Activated naive CD4-positive, alpha-beta T cell treated with anti-CD3 and anti-CD28 coated beads, Interleukin-2, amount 50 U/mL, for 72 hours (primary cell): ENCODE measurements around the gene OPTC. TPM values are rescaled to one million over a fixed set of nuclear protein-coding genes. Genes with fewer than 3 reads are reported as not detected.
"Not testable (repeated sequence)": the region's sequence is repeated elsewhere in the genome, so short reads cannot be mapped to it uniquely, and the experiment has no call there.

Experiments used
- ATAC-seq, 2 donors: fragments of 150-1000 bp; cut with Tn5 transposase; 2 replicates each; pipeline ENCODE4 v1.10.0; 2021; ENCODE audit warnings: mild to moderate bottlenecking in 2 of 2, moderate library complexity in 2 of 2
- DNase-seq, 2 donors: peaks; one replicate each; pipeline ENCODE4 v3.0.0; 2021 to 2022; ENCODE audit warnings: low spot score in 2 of 2
- H3K27ac Mint-ChIP-seq, 2 donors: one replicate each; pipeline ENCODE4 v1.8.0; 2022; ENCODE audit warnings: mild to moderate bottlenecking in 2 of 2, mixed read lengths in 2 of 2
- H3K36me3 Mint-ChIP-seq, 2 donors: one replicate each; pipeline ENCODE4 v1.8.0; 2022; ENCODE audit warnings: mixed read lengths in 2 of 2
- H3K9me3 Mint-ChIP-seq, 2 donors: one replicate each; pipeline ENCODE4 v1.8.0; 2022; ENCODE audit warnings: mixed read lengths in 2 of 2
- total RNA-seq, 2 donors: library from RNA; stranded (reverse); gene quantifications; one replicate each; pipeline ENCODE4 v1.2.3, GENCODE V29; 2022

Gene OPTC, protein sequence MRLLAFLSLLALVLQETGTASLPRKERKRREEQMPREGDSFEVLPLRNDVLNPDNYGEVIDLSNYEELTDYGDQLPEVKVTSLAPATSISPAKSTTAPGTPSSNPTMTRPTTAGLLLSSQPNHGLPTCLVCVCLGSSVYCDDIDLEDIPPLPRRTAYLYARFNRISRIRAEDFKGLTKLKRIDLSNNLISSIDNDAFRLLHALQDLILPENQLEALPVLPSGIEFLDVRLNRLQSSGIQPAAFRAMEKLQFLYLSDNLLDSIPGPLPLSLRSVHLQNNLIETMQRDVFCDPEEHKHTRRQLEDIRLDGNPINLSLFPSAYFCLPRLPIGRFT
- not detected for total RNA-seq

GRCh38 chr1:203493901-203494300, at the start of gene OPTC:
TSS of gene OPTC (plus strand) at chr1:203494153. CDS start at chr1:203496006, 1,853 bp downstream.
- DNase-seq (no peak), ATAC-seq (no peak)
- Mint-ChIP-seq H3K27ac (peak within 1 kb of the TSS in 1 of 2 donors; percentile 55), H3K36me3 (no peaks in the 10 kb centered on the region), H3K9me3 (no peaks in the 10 kb centered on the region)

DNA sequence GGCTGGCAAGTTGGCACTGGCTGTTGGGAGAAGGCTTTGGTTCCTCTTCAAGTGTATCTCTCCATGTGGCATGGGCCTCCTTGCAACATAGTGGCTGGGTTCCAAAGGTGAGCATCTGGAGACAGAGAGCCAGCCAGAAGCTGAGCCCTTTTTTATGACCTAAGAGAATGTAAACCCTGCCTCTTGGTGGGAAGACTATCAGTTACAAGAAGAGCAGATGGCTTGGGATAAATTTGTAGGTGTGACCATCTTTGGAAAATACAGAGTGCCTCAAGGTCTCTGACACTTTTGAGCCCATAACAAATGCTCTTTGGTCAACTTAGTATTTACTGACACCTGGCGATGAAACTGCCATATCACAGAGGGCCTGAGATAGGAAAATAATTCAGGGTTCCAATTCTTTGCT, 49.8 kb upstream of the OPTC start:
- Mint-ChIP-seq H3K36me3 (no peaks in the 10 kb centered on the region), H3K27ac (no peak overlapping the region), H3K9me3 (peaks cover 0 to 5% of the 10 kb centered on the region in 2 donors)
- DNase-seq: no peak
- no peak for ATAC-seq

DNA sequence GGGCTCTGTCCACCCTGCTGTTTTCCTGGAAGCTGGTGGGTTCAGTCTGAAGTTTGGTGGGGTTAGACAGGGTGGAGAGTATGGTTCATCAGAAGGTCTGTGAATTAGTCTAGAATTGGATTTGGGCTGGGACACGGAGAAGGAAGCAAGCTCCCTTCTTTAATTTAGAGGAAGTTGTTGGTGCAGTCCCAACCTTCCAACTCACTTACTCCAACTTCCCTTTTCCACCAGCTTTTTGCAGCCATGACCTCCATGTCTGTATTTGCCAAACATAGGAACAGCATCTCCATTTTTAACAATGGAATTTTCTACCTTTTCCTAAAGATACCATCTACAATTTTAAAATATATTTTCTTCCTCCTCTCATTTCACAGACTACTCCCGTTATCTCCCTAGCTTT, 46.8 kb upstream of the OPTC start:
- Mint-ChIP-seq H3K9me3 (peaks cover 0 to 5% of the 10 kb centered on the region in 2 donors), H3K27ac (no peak overlapping the region), H3K36me3 (no peaks in the 10 kb centered on the region)
- DNase-seq: no peak
- ATAC-seq: no peak

DNA sequence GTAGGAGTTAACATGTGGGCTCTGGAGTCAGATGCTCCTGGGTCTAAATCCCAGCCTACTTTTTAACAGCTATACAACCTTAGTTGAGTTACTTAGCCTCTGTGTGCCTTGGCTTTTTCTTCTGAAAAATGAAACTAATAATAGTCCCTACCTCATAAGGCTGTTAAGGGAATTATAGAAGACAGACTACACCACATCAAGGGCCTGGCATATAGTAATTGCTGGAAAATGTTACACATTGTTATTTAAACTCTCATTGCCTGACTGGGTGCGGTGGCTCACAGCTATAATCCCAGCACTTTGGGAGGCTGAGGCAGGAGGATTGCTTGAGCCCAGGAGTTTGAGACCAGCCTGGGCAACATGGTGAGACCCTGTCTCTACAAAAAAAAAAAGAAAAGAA, 46.4 kb upstream of the OPTC start:
- not testable (repeated sequence) for H3K36me3 Mint-ChIP-seq, H3K27ac Mint-ChIP-seq, H3K9me3 Mint-ChIP-seq, DNase-seq, ATAC-seq

GRCh38 chr1:203448521-203449061, 45.4 kb upstream of the OPTC start:
- Mint-ChIP-seq H3K36me3 (no peaks in the 10 kb centered on the region), H3K9me3 (peaks cover 0 to 5% of the 10 kb centered on the region in 2 donors), H3K27ac (no peak overlapping the region)
- DNase-seq (no peak), ATAC-seq (no peak)

GRCh38 chr1:203450001-203450400, 44.0 kb upstream of the OPTC start:
- DNase-seq (no peak), ATAC-seq (no peak)
- H3K9me3 Mint-ChIP-seq: peaks cover 0 to 2% of the 10 kb centered on the region in 2 donors
- H3K36me3 Mint-ChIP-seq: no peaks in the 10 kb centered on the region
- no peak overlapping the region for H3K27ac Mint-ChIP-seq

DNA sequence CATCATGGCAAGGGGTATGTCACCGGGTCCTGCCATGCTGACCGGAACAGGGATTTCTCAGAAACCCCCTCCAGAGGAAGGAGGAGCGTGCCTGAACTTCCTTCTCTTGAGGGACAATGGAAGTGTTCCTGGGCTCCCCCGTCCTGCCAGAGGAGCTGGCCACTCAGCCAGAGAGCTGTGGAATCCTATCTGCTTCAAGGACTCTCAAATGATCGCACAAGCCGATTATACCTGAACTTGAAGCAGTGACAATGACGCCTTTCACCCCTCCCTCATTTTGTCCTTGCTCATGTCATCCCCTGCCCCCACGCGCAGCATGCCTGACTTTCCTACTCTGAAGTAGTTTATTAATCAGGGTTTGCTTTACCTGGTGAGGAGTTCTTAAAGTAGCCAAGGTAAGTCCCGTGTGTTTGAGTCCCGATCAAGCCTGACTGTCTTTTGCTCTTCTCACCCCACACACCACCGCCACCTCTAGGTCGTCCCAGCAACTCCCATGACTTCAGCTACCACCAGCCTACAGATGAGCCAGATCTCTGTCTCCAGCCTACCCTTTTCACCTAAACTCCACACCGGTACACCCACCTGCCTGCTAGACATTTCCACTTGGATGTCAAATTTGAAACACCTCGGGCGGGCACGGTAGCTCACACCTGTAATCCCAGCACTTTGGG, 43.3 kb upstream of the OPTC start:
- no peaks in the 10 kb centered on the region for H3K9me3 Mint-ChIP-seq
- H3K27ac Mint-ChIP-seq: no peak overlapping the region
- H3K36me3 Mint-ChIP-seq: no peaks in the 10 kb centered on the region
- no peak for DNase-seq
- ATAC-seq: no peak

DNA sequence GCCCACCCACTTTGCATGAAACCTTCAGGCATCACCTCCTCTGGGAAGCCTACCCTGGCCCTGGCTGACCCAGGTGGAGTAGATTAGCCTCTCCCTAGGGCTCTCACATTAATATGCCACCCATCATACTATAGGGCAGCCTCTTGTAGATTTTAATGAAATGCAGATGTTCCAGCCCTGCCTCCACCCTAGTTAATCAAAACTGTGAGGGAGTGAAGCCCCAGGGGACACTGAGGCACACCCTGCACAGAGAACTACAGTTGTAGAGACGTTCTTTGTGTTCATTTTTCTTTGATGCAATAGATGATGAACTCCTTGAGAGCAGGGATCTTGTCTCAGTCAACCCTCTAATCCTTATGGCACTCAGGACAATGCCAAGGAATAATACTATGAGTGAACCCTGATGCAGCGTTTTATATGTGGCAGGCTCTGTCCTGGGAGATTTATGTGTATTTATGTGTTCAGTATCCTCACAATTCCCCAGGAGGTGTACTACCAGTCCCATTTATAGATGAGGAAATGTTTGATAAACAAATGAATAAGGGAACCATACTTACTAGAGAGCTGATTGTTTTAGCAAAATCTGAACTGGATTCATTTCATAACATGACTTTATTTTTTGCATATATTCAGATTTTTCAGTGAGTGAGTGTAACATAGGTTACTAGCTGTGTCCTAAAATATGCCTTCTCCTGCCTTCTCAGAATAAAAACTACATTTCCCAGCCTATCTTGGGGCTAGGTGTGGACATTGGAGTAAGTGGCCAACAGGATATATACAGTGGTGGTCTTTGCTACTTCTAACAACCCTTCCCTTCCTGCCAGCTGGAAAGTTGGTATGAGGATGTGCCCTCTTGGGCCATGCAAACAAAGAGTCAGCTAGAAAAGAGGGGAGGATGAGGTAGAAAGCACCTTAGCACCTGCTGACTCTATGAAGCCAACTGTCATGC, 41.8 kb upstream of the OPTC start:
- Mint-ChIP-seq H3K9me3 (no peaks in the 10 kb centered on the region), H3K36me3 (no peaks in the 10 kb centered on the region), H3K27ac (no peak overlapping the region)
- DNase-seq: no peak
- no peak for ATAC-seq

- ATAC-seq: no peak
- H3K36me3 Mint-ChIP-seq: no peaks in the 10 kb centered on the region
- H3K27ac Mint-ChIP-seq: no peak overlapping the region
- H3K9me3 Mint-ChIP-seq: no peaks in the 10 kb centered on the region
- DNase-seq: no peak
Measured at GRCh38 chr1:203453016-203453415, 40.9 kb upstream of the OPTC start.

- no peaks in the 10 kb centered on the region for H3K36me3 Mint-ChIP-seq
- ATAC-seq: no peak
- no peaks in the 10 kb centered on the region for H3K9me3 Mint-ChIP-seq
- DNase-seq: no peak
- H3K27ac Mint-ChIP-seq: no peak overlapping the region
Measured at GRCh38 chr1:203453616-203454015, 40.3 kb upstream of the OPTC start.

DNA sequence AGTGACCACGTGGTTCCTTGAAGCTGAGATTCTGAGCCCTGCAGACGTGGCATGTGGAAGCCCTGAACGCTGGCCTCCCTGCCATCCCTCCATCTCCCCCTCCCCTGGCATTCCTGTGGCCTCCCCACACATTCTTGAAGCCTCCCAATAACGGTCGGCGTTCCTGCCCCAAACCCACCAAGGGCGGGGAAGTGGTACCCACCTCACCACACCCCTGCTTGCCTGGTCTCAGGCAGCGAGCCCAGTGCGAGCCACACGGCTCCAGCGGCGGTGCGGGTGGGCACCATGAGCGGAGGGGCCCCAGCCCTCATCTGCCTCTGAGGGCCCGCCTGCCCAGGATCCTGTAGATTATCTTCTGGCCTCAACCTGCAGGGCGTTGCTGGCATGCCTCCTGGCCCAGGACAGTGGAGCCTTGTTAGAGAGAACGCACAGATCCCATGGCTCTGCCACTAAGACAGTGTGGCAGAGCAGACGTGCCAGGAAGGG, 38.9 kb upstream of the OPTC start:
- H3K27ac Mint-ChIP-seq: no peak overlapping the region
- H3K36me3 Mint-ChIP-seq: no peaks in the 10 kb centered on the region
- ATAC-seq: no peak
- DNase-seq: no peak
- no peaks in the 10 kb centered on the region for H3K9me3 Mint-ChIP-seq

- ATAC-seq (no peak), DNase-seq (no peak)
- Mint-ChIP-seq H3K36me3 (no peaks in the 10 kb centered on the region), H3K9me3 (no peaks in the 10 kb centered on the region), H3K27ac (no peak overlapping the region)
Measured at GRCh38 chr1:203455706-203456105, 38.2 kb upstream of the OPTC start.

DNA sequence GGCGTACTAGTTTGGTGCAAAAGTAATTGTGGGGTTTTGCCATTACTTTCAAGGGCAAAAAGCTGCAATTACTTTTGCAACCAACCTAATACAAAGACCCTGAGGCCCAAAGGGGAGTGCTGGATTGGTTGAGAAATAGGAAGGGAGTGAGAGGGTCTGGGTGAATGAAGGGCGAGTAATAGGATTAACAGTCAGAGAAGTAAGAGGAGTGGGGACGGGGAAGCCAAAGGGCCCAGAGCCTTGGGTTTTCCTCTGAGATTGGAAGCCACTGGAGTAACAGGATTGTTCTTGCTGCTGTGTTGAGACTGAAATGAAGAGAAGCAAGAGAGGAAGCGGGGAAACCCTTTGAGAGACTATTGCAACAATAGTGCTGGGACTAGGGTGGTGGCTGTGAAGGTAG, 37.4 kb upstream of the OPTC start:
- ATAC-seq: no peak
- peak overlapping the region in 1 of 2 donors; percentile 66 for H3K27ac Mint-ChIP-seq
- no peaks in the 10 kb centered on the region for H3K36me3 Mint-ChIP-seq
- no peak for DNase-seq
- no peaks in the 10 kb centered on the region for H3K9me3 Mint-ChIP-seq

- H3K9me3 Mint-ChIP-seq: no peaks in the 10 kb centered on the region
- H3K27ac Mint-ChIP-seq: no peak overlapping the region
- DNase-seq (no peak), ATAC-seq (no peak)
- H3K36me3 Mint-ChIP-seq: no peaks in the 10 kb centered on the region
Measured at GRCh38 chr1:203458078-203458477, 35.9 kb upstream of the OPTC start.

GRCh38 chr1:203459671-203460201, 34.2 kb upstream of the OPTC start:
- no peaks in the 10 kb centered on the region for H3K9me3 Mint-ChIP-seq
- ATAC-seq (no peak), DNase-seq (no peak)
- H3K27ac Mint-ChIP-seq: no peak overlapping the region
- no peaks in the 10 kb centered on the region for H3K36me3 Mint-ChIP-seq

- Mint-ChIP-seq H3K36me3 (no peaks in the 10 kb centered on the region), H3K27ac (no peak overlapping the region), H3K9me3 (no peaks in the 10 kb centered on the region)
- no peak for DNase-seq
- no peak for ATAC-seq
Measured at GRCh38 chr1:203461717-203462116, 32.2 kb upstream of the OPTC start.
